SU-DHL-6 (cell line): Measurements from ENCODE around the gene HMMR.

Experiments
- EZH2phosphoT487 ChIP-seq: fragments of 200-600 bp; sonication (generic), shearing (Covaris generic); conservative IDR thresholded peaks from 2 replicates; pipeline ENCODE4 v1.6.1; 2018; ENCODE audit warnings: mild to moderate bottlenecking, antibody characterized with exemption, low read length, moderate library complexity, mixed read lengths
- TF ChIP-seq, protein P1 (sequence below): fragments of 200-600 bp; sonication (generic); IDR thresholded peaks from one replicate; pipeline ENCODE4 v1.5.1; 2017; ENCODE audit warnings: antibody characterized with exemption, mild to moderate bottlenecking, low read length, moderate library complexity; ENCODE audit not compliant: insufficient read depth, poor library complexity, severe bottlenecking

DNA sequence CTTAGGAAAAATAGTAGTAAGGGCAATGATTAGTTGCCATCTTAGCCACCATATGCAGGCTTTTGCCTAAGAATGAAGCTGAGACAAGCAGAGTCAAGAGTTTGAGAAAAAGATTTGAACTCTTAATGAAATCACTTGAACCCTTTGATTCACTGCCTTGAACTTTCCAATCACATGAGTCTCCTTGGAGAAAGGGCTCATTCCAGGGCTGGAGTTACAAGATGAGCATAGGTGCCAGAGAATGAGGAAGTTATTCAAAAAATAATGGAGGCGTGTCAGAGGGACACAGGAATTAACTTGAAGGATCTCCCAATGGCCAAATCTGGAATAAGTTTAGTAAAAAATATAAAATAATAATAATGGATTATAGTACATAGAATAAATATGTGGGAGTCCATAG, 80.3 kb downstream of the HMMR start:
- TF ChIP-seq, protein P1, sequence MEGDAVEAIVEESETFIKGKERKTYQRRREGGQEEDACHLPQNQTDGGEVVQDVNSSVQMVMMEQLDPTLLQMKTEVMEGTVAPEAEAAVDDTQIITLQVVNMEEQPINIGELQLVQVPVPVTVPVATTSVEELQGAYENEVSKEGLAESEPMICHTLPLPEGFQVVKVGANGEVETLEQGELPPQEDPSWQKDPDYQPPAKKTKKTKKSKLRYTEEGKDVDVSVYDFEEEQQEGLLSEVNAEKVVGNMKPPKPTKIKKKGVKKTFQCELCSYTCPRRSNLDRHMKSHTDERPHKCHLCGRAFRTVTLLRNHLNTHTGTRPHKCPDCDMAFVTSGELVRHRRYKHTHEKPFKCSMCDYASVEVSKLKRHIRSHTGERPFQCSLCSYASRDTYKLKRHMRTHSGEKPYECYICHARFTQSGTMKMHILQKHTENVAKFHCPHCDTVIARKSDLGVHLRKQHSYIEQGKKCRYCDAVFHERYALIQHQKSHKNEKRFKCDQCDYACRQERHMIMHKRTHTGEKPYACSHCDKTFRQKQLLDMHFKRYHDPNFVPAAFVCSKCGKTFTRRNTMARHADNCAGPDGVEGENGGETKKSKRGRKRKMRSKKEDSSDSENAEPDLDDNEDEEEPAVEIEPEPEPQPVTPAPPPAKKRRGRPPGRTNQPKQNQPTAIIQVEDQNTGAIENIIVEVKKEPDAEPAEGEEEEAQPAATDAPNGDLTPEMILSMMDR, result no peak
- TF ChIP-seq EZH2phosphoT487, result no peak
